Measurements from ENCODE around the gene ADAT2. TPM values are rescaled to one million over a fixed set of nuclear protein-coding genes. Genes with fewer than 3 reads are reported as not detected.

Gene ADAT2
- total and polyA plus RNA-seq, 2 of the 13 experiments (the other 11 are each of a cell fraction or from before 2014, with no cell fraction given), result 10.5 to 18.3 TPM

- TF ChIP-seq, protein P1, sequence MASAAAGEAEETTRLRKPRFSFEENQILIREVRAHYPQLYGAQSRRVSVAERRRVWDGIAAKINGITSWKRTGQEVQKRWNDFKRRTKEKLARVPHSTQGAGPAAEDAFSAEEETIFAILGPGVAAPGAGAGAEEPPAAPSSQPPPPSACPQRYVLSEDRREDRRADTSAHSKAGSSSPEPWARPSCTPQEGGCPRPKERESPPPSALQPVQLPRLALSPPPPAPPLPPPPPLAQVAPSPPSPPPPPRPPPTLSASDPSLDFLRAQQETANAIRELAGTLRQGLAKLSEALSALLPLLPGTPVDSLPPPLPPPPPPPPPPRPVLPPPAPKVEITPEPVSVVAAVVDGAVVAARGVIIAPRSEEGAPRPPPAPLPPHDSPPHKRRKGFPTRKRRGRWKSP (CRISPR knock-in tag; IDR thresholded peaks at IDR 0.05), result no peak
- TF ChIP-seq ZNF205 (CRISPR knock-in tag; IDR thresholded peaks at IDR 0.05) (no peak; the same call in 1 of the 2 replicates), ZNF777 (CRISPR knock-in tag; IDR thresholded peaks at IDR 0.05) (no peak), ZNF646 (CRISPR knock-in tag; IDR thresholded peaks at IDR 0.05) (no peak), HNF1A (IDR thresholded peaks at IDR 0.05; ENCODE audit: low read depth) (peak; percentile 76), HNF1A (CRISPR knock-in tag; IDR thresholded peaks at IDR 0.05; ENCODE audit: borderline replicate concordance) (peak; percentile 80; the same call in 1 of the 2 replicates), DNMT1 (CRISPR knock-in tag; IDR thresholded peaks at IDR 0.05) (no peak), LCORL (IDR thresholded peaks at IDR 0.05) (no peak), LCORL (CRISPR knock-in tag; IDR thresholded peaks at IDR 0.05) (no peak; the same call in 1 of the 2 replicates), ZNF44 (CRISPR knock-in tag; IDR thresholded peaks at IDR 0.05) (no peak), GLMP (CRISPR knock-in tag; IDR thresholded peaks at IDR 0.05; ENCODE audit: borderline replicate concordance) (no peak), ZNF549 (CRISPR knock-in tag; IDR thresholded peaks at IDR 0.05) (no peak), DR1 (CRISPR knock-in tag; IDR thresholded peaks at IDR 0.05) (no peak), ZFP36 (IDR thresholded peaks at IDR 0.05; ENCODE audit: borderline replicate concordance, low read depth, low read length, partially characterized antibody) (no peak), SRF (IDR thresholded peaks at IDR 0.05; ENCODE audit: low read depth, low read length) (no peak), ZNF30 (CRISPR knock-in tag; IDR thresholded peaks at IDR 0.05) (no peak), GTF2F1 (IDR thresholded peaks at IDR 0.05; ENCODE audit: low read length) (no peak), PHF8 (CRISPR knock-in tag; IDR thresholded peaks at IDR 0.05) (no peak), ZNF12 (CRISPR knock-in tag; IDR thresholded peaks at IDR 0.05) (no peak)
Measured at GRCh38 chr6:143410859-143411270, 39.6 kb downstream of the ADAT2 start (continued).
